B cell (primary cell): ENCODE data around the gene USH2A. TPM values are rescaled to one million over a fixed set of nuclear protein-coding genes. Genes with fewer than 3 reads are reported as not detected.

Source experiments
- ATAC-seq: fragments of 200-7000 bp; cut with Tn5 transposase; one replicate; pipeline ENCODE4 v1.10.0; 2021; ENCODE audit warnings: low read depth, mild to moderate bottlenecking, moderate number of reproducible peaks, moderate library complexity
- CTCF ChIA-PET: fragments of 350-600 bp; sonication (Branson Sonifier 250); formaldehyde crosslinking; loops from one replicate; lab custom pipeline; 2021; ENCODE audit warnings: antibody characterized with exemption, inconsistent platforms; lab: Charles Lee
- POLR2A ChIA-PET: fragments of 350-600 bp; sonication (Branson Sonifier 250); formaldehyde crosslinking; loops from one replicate; lab custom pipeline; 2021; ENCODE audit warnings: antibody characterized with exemption; lab: Charles Lee
- DNase-seq: peaks from one replicate; pipeline ENCODE4 v3.0.0; 2013
- H2AFZ ChIP-seq: 2 replicates; pipeline ENCODE4 v1.6.1; 2012; ENCODE audit warnings: mild to moderate bottlenecking, low read depth, low read length; ENCODE audit not compliant: insufficient read depth, poor library complexity, severe bottlenecking
- H3K27ac ChIP-seq, 2 donors: 1 replicate in 1 of 2; 2 replicates in 1 of 2; pipeline ENCODE4 v1.5.1; 2012 to 2013; ENCODE audit warnings: low read length in 2 of 2, mild to moderate bottlenecking in 2 of 2, moderate library complexity in 1 of 2
- H3K27me3 ChIP-seq, 4 experiments: fragments of 200-600 bp in 1 of 4; sonication (generic) in 1 of 4; replicated peaks in 1 of 4; 1 replicate in 2 of 4; 2 replicates in 2 of 4; pipeline versions ENCODE4 v1.6.1 to v1.7.0; 2013 to 2016; ENCODE audit warnings: low read length in 3 of 4, mild to moderate bottlenecking in 2 of 4, mixed read lengths in 1 of 4, moderate library complexity in 1 of 4; ENCODE audit not compliant: insufficient read depth in 4 of 4, control insufficient read depth in 3 of 4; ENCODE audit errors: control extremely low read depth in 1 of 4
- H3K36me3 ChIP-seq, 2 experiments: replicated peaks in 1 of 2; 1 replicate in 1 of 2; 2 replicates in 1 of 2; pipeline versions ENCODE4 v1.6.1 to v1.7.1; 2013; ENCODE audit warnings: low read length in 1 of 2; ENCODE audit not compliant: insufficient read depth in 2 of 2, control insufficient read depth in 1 of 2; ENCODE audit errors: control extremely low read depth in 1 of 2, extremely low read depth in 1 of 2
- H3K4me1 ChIP-seq, 2 donors: fragments of 200-600 bp in 1 of 2; sonication (generic) in 1 of 2; 1 replicate in 1 of 2; 2 replicates in 1 of 2; pipeline versions ENCODE4 v1.5.1 to v1.6.1; 2013 to 2017; ENCODE audit warnings: low read length in 2 of 2; ENCODE audit not compliant: control insufficient read depth in 2 of 2, insufficient read depth in 2 of 2
- H3K4me2 ChIP-seq: replicated peaks from 2 replicates; pipeline ENCODE3; 2012; ENCODE audit warnings: mild to moderate bottlenecking, low read depth, low read length; ENCODE audit not compliant: poor library complexity, severe bottlenecking
- H3K4me3 ChIP-seq, 5 experiments: fragments of 200-600 bp in 1 of 5; sonication (generic) in 1 of 5; 1 replicate in 3 of 5; 2 replicates in 2 of 5; pipeline versions ENCODE4 v1.5.1 to v1.7.0; 2011 to 2016; ENCODE audit warnings: low read length in 4 of 5, mild to moderate bottlenecking in 4 of 5, low read depth in 2 of 5, control low read depth in 1 of 5, moderate library complexity in 1 of 5; ENCODE audit not compliant: insufficient read depth in 1 of 5; ENCODE audit errors: control extremely low read depth in 1 of 5, extremely low read depth in 1 of 5
- H3K79me2 ChIP-seq: fragments of 200-600 bp; sonication (generic); one replicate; pipeline ENCODE4 v1.6.0; 2016; ENCODE audit warnings: low read length; ENCODE audit not compliant: control insufficient read depth, insufficient read depth
- H3K9ac ChIP-seq: fragments of 200-600 bp; sonication (generic); 2 replicates; pipeline ENCODE4 v1.6.1; 2017; ENCODE audit warnings: mild to moderate bottlenecking, low read length, moderate library complexity
- H3K9me3 ChIP-seq, 3 donors: one replicate each; pipeline versions ENCODE4 v1.6.1 to v1.7.1; 2013; ENCODE audit warnings: low read length in 2 of 3; ENCODE audit not compliant: control insufficient read depth in 2 of 3, insufficient read depth in 1 of 3; ENCODE audit errors: control extremely low read depth in 1 of 3
- H4K20me1 ChIP-seq: 2 replicates; pipeline ENCODE4 v1.6.0; 2012; ENCODE audit warnings: mild to moderate bottlenecking, low read length; ENCODE audit not compliant: insufficient read depth, control insufficient read depth, poor library complexity, severe bottlenecking
- H3K27ac Mint-ChIP-seq: one replicate; pipeline ENCODE4 v1.8.0; 2021; ENCODE audit warnings: mixed read lengths
- H3K27me3 Mint-ChIP-seq: one replicate; pipeline ENCODE4 v1.8.0; 2021; ENCODE audit warnings: mixed read lengths
- H3K4me1 Mint-ChIP-seq: one replicate; pipeline ENCODE4 v1.8.0; 2021; ENCODE audit warnings: mixed read lengths
- H3K4me3 Mint-ChIP-seq: one replicate; pipeline ENCODE4 v1.8.0; 2021; ENCODE audit warnings: mixed read lengths
- H3K9me3 Mint-ChIP-seq: one replicate; pipeline ENCODE4 v1.8.0; 2022; ENCODE audit warnings: mixed read lengths; ENCODE audit not compliant: insufficient read depth
- EZH2 ChIP-seq: IDR thresholded peaks from 2 replicates; pipeline ENCODE4 v1.6.1; 2012; ENCODE audit warnings: borderline replicate concordance, low read depth, mild to moderate bottlenecking, moderate library complexity, low read length; ENCODE audit not compliant: insufficient read depth, poor library complexity, severe bottlenecking
- WGBS: methylation state at CpG from one replicate; pipeline ENCODE4 v1.1.5; 2013; ENCODE audit warnings: missing lambda C conversion rate; ENCODE audit not compliant: insufficient coverage; 5-methylcytosine and 5-hydroxymethylcytosine counted together
- intact Hi-C: fragments of 100-400 bp; cut with micrococcal nuclease; formaldehyde crosslinking; loops from one replicate; pipeline ENCODE4 v1.10.0; 2022
- polyA plus RNA-seq: library from polyadenylated mRNA; depleted of rRNA; stranded (reverse); fragments of >200 nt; gene quantifications from 2 replicates; pipeline ENCODE4 v1.2.3, GENCODE V29; 2012
- total RNA-seq, 2 donors: library from RNA; stranded (reverse); fragments of 120-200 nt in 1 of 2; gene quantifications; 1 replicate in 1 of 2; 2 replicates in 1 of 2; pipeline versions ENCODE4 v1.2.3 to v1.2.4, GENCODE V29; 2013 to 2022
- TF ChIP-seq, protein P1 (sequence below): fragments of 200-600 bp; IDR thresholded peaks from one replicate; pipeline ENCODE4 v1.8.0; 2022; ENCODE audit warnings: antibody characterized with exemption, mild to moderate bottlenecking

Gene USH2A
- total and polyA plus RNA-seq, 2 donors (not counting 1 experiment from before 2014, with no cell fraction given): 0.01 TPM; not detected in 1

DNA sequence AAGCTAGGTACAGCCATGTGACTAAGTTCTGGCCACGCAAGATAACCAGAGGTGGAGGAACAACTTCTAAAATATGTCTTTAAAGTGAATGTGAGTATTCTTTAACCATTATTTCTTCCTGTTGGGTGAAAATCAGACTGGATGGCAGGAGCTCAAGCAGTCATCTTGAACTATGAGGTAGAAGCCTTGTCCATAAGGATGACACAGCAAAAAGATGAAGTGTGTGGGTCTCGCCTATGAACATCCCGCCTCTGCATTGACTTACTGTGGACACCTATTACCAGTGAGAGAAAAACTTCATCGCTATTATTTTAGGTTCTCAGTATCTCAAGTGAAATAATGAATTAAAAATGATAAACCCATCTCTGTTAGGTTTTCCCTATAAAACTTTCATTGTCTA, 365.3 kb downstream of the USH2A start:
- Mint-ChIP-seq H3K27ac (no peak overlapping the region), H3K4me3 (no peak overlapping the region), H3K9me3 (no peaks in the 10 kb centered on the region), H3K27me3 (no peaks in the 10 kb centered on the region), H3K4me1 (no peaks in the 10 kb centered on the region)
- no peak overlapping the region for H3K4me2 ChIP-seq
- no peaks in the 10 kb centered on the region for H3K9me3 ChIP-seq
- no peak for ATAC-seq
- H3K4me3 ChIP-seq: no peak overlapping the region
- DNase-seq: no peak
- no peaks in the 10 kb centered on the region for H3K79me2 ChIP-seq
- TF ChIP-seq, protein P1, sequence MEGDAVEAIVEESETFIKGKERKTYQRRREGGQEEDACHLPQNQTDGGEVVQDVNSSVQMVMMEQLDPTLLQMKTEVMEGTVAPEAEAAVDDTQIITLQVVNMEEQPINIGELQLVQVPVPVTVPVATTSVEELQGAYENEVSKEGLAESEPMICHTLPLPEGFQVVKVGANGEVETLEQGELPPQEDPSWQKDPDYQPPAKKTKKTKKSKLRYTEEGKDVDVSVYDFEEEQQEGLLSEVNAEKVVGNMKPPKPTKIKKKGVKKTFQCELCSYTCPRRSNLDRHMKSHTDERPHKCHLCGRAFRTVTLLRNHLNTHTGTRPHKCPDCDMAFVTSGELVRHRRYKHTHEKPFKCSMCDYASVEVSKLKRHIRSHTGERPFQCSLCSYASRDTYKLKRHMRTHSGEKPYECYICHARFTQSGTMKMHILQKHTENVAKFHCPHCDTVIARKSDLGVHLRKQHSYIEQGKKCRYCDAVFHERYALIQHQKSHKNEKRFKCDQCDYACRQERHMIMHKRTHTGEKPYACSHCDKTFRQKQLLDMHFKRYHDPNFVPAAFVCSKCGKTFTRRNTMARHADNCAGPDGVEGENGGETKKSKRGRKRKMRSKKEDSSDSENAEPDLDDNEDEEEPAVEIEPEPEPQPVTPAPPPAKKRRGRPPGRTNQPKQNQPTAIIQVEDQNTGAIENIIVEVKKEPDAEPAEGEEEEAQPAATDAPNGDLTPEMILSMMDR: no peak
- no peak for TF ChIP-seq EZH2
- no CpG with 5 or more reads among the region's 4 CpGs for WGBS
- H3K27me3 ChIP-seq: no peaks in the 10 kb centered on the region
- H4K20me1 ChIP-seq: no peaks in the 10 kb centered on the region
- POLR2A ChIA-PET: no interaction called here
- intact Hi-C loops: no loop called here
- H3K27ac ChIP-seq: no peak overlapping the region
- H3K36me3 ChIP-seq: no peaks in the 10 kb centered on the region
- H2AFZ ChIP-seq: no peak overlapping the region
- H3K9ac ChIP-seq: no peak overlapping the region
- no peaks in the 10 kb centered on the region for H3K4me1 ChIP-seq
- CTCF ChIA-PET: no interaction called here

DNA sequence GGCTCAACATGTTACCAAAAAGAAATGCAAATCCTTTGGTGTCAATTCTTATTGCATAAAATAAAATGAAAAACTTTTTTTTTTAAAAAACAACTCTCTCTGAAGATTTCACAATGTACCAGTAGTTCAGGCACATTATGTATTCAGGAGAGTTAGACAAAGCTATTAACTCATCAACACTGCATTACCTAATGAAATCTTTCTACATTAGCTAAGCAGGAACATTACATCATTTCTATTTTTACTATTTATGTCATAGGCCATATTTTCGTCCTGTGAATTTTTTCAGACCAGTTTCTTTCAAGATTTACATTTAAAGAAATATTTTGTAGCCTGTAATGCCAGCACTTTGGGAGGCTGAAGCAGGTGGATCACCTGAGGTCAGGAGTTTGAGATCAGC, 366.2 kb downstream of the USH2A start:
- intact Hi-C loops: no loop called here
- ChIA-PET POLR2A (no interaction called here), CTCF (no interaction called here)
- no peaks in the 10 kb centered on the region for H3K79me2 ChIP-seq
- no peak overlapping the region for H3K4me2 ChIP-seq
- H3K36me3 ChIP-seq: no peaks in the 10 kb centered on the region
- no peak overlapping the region for H3K9ac ChIP-seq
- WGBS: no CpG with 5 or more reads among the region's 1 CpG
- no peak for TF ChIP-seq EZH2
- TF ChIP-seq, protein P1: no peak
- H2AFZ ChIP-seq: no peak overlapping the region
- no peaks in the 10 kb centered on the region for H3K4me1 ChIP-seq
- no peak for ATAC-seq
- Mint-ChIP-seq H3K9me3 (no peaks in the 10 kb centered on the region), H3K27ac (no peak overlapping the region), H3K27me3 (no peaks in the 10 kb centered on the region), H3K4me3 (no peak overlapping the region), H3K4me1 (no peaks in the 10 kb centered on the region)
- H4K20me1 ChIP-seq: no peaks in the 10 kb centered on the region
- H3K9me3 ChIP-seq: no peaks in the 10 kb centered on the region
- no peak overlapping the region for H3K4me3 ChIP-seq
- DNase-seq: no peak
- H3K27me3 ChIP-seq: no peaks in the 10 kb centered on the region
- H3K27ac ChIP-seq: no peak overlapping the region
